ENCODE measurements around the gene CYLD. TPM values are rescaled to one million over a fixed set of nuclear protein-coding genes. Genes with fewer than 3 reads are reported as not detected.

Gene CYLD
- total and polyA plus RNA-seq, 2 of the 4 experiments (the other 2 are of a cell fraction): 16.2 to 37.3 TPM

- DNase-seq: no peak
- H3K9me1 ChIP-seq (ENCODE audit: insufficient read depth, low read length): no peaks in the 10 kb centered on the region
- BruUV-seq (replicated peaks): no TSS peak
- no peaks in the 10 kb centered on the region for H3K79me1 ChIP-seq (ENCODE audit: low read depth in 1 of 2, low read length in 2 of 2)
- in situ Hi-C loops (cut with MboI; ENCODE audit: low sequenced_read_pairs) (loop anchor here (10.0 to 25.0 kb wide), 3 partner anchors 125 to 1178 kb away; partner anchors contain the start of gene SNX20), intact Hi-C loops (cut with micrococcal nuclease) (loop anchor here (5.0 kb wide), 4 partner anchors 217 to 597 kb away; partner anchors contain the start of gene NKD1), dilution Hi-C loops (cut with HindIII; ENCODE audit: low sequenced_read_pairs, unreplicated experiment) (no loop called here)
- CTCF ChIA-PET: no interaction called here
- no peaks in the 10 kb centered on the region for H3K36me3 ChIP-seq (ENCODE audit: control insufficient read depth, insufficient read depth, low read length)
- H3K4me2 ChIP-seq (ENCODE audit: low read depth, low read length): no peak overlapping the region
- H3K4me1 ChIP-seq (ENCODE audit: control insufficient read depth, insufficient read depth, low read length): no peaks in the 10 kb centered on the region
- no peak overlapping the region for H4K91ac ChIP-seq (ENCODE audit: insufficient read depth, low read depth, low read length)
- H2AK5ac ChIP-seq (ENCODE audit: low read depth, low read length): no peak overlapping the region
- H3K18ac ChIP-seq (ENCODE audit: low read depth, low read length): no peak overlapping the region
- POLR2A ChIA-PET (ENCODE audit: unreplicated experiment): no interaction called here
- no peak overlapping the region for H2BK120ac ChIP-seq (ENCODE audit: low read depth, low read length)
- no peak overlapping the region for H3K56ac ChIP-seq (ENCODE audit: extremely low read depth, insufficient read depth, low read length)
- no peak overlapping the region for H2BK15ac ChIP-seq (ENCODE audit: low read depth, low read length)
- no peak overlapping the region for H3K27ac ChIP-seq (ENCODE audit: insufficient read depth, low read length)
- peak overlapping the region; percentile 41 for H2AFZ ChIP-seq (replicated peaks; ENCODE audit: low read length, poor library complexity)
- ATAC-seq (ENCODE audit: low read depth): no peak
- H3K4me3 ChIP-seq (ENCODE audit: insufficient read depth, low read depth, low read length): no peak overlapping the region
- no peak overlapping the region for H4K5ac ChIP-seq (ENCODE audit: low read depth, low read length)
- H3K27me3 ChIP-seq (ENCODE audit: control insufficient read depth, insufficient read depth, low read length): no peaks in the 10 kb centered on the region; the same call in 1 of the 2 replicates
- no peak overlapping the region for H2BK20ac ChIP-seq (ENCODE audit: low read depth, low read length)
- H3K14ac ChIP-seq (replicated peaks; ENCODE audit: low read depth, low read length): no peak overlapping the region
- no peak overlapping the region for H2AK9ac ChIP-seq (replicated peaks; ENCODE audit: low read depth, low read length, poor library complexity)
- no peak for TF ChIP-seq SMC3 (IDR thresholded peaks at IDR 0.05; ENCODE audit: low read depth, low read length)
- no peak for TF ChIP-seq FOS (IDR thresholded peaks at IDR 0.05; ENCODE audit: low read depth, low read length)
- TF ChIP-seq POLR2A (IDR thresholded peaks at IDR 0.05; ENCODE audit: low read depth, low read length): no peak
- TF ChIP-seq CTCF (conservative IDR thresholded peaks at IDR 0.05; ENCODE audit: low read depth, low read length): no peak
- no peak for TF ChIP-seq CHD1 (IDR thresholded peaks at IDR 0.05; ENCODE audit: low read depth, low read length)
- no peak for TF ChIP-seq NFE2L2 (IDR thresholded peaks at IDR 0.05; ENCODE audit: low read depth, low read length)
- no peak for TF ChIP-seq RFX5 (IDR thresholded peaks at IDR 0.05; ENCODE audit: low read depth, low read length)
- TF ChIP-seq ELK1 (IDR thresholded peaks at IDR 0.05; ENCODE audit: borderline replicate concordance, low read depth, low read length): no peak
- TF ChIP-seq USF2 (IDR thresholded peaks at IDR 0.05; ENCODE audit: low read depth, low read length): no peak
- no peak for TF ChIP-seq MAZ (IDR thresholded peaks at IDR 0.05; ENCODE audit: borderline replicate concordance, low read depth, low read length)
- no peak for TF ChIP-seq CEBPB (IDR thresholded peaks at IDR 0.05; ENCODE audit: low read depth, low read length)
- no peak for TF ChIP-seq BHLHE40 (IDR thresholded peaks at IDR 0.05; ENCODE audit: low read depth, low read length)
- no peaks in the 10 kb centered on the region for H4K20me1 ChIP-seq (ENCODE audit: insufficient read depth, low read length)
- WGBS, 2 experiments (ENCODE audit: extremely low coverage in 2 of 2, insufficient read length in 1 of 2): no CpG with 5 or more reads among the region's 6 CpGs
- H2BK5ac ChIP-seq (ENCODE audit: low read depth, low read length, poor library complexity, severe bottlenecking): no peak overlapping the region
- no peak overlapping the region for H4K8ac ChIP-seq (ENCODE audit: low read depth in 2 of 2, low read length in 2 of 2)
- H3K9ac ChIP-seq (ENCODE audit: low read depth, low read length): no peak overlapping the region
- no peak overlapping the region for H3K23ac ChIP-seq (ENCODE audit: low read depth, low read length)
- no peaks in the 10 kb centered on the region for H3K9me3 ChIP-seq (ENCODE audit: control insufficient read depth, insufficient read depth, low read length)
- no peak overlapping the region for H3K4ac ChIP-seq (ENCODE audit: low read depth, low read length)
Observed at GRCh38 chr16:50809561-50809960, 67.7 kb downstream of the CYLD start.

All from IMR-90 (cell line).